Superior temporal gyrus (tissue), 1 donor: Measurements from ENCODE around the gene ZDHHC13.

Source experiments
- DNase-seq: peaks from one replicate; pipeline ENCODE4 v3.0.0-alpha.2; 2016; ENCODE audit errors: extremely low spot score

The ZDHHC13 gene

DNA sequence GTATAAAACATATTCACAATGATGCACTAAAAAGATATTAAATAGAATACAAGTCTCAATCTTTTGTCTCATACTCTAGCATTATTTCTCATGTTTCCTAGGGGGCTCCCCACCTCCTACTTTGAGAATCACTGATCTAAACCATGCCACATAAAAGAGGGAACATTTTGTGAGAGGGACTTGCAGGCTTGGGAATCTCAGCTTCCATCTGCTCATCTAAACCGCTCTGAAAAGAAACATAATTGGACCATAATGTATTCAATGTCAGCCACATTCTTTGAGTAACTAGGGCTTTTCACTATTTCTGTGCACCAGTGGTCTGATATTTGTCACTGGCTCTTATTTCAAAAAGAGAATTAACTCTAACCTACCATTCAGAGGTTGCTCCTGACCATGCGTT lies 91.2 kb downstream of the ZDHHC13 start:
- no peak for DNase-seq

GRCh38 chr11:19208959-19209546 lies 92.1 kb downstream of the ZDHHC13 start:
- no peak for DNase-seq

DNA sequence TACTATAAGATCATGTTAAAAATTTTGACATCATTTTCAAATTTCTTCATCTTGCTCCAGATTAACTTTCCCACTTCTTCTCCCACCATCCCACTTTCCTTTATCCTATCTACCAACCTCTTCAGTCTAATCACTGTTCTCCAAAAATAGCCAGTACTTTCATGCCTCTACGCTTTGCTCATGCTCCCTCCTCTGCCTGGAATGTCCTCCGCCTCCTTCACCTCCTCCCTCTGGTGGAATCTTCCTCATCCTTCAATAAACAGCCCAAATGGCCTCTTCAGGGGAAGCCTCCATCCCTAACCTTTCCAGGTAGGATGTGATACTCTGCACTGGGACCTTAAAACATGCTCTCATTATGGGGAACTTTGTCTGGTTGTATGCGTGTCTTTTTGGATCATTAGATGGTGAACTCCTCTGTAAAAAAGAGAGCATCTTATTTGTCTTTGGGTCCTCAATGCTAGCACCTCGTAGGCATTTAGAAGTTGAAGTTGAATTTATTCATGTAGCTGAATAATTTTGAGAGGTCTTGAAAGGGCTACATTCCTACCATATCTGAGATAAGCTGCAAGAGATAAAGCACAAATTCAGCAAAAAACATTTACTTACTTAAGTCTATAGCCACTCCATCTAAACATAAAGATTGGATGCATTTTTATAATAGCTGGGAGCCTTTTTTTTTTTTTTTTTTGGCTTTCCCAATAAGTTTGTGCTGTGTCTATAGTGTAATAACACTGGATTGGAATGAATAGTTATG lies 92.8 kb downstream of the ZDHHC13 start:
- no peak for DNase-seq

DNA sequence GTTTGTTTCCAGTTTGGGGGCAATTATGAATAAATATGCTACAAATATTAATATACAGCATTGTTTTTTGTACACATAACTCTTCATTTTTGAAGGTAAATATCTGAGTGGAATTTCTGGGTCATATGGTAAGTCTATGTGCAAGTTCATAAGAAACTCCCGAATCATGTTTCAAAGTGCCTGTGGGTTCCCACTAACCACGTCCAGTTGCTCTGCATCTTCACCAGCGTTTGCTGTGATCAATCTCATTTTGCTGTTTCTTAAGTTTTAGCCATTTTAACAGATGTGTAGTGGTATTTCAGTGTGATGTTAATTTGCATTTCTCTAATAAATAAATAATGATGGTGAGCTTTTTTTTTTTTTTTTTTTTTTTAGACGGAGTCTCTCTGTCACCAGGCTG lies 99.1 kb downstream of the ZDHHC13 start:
- no peak for DNase-seq

DNA sequence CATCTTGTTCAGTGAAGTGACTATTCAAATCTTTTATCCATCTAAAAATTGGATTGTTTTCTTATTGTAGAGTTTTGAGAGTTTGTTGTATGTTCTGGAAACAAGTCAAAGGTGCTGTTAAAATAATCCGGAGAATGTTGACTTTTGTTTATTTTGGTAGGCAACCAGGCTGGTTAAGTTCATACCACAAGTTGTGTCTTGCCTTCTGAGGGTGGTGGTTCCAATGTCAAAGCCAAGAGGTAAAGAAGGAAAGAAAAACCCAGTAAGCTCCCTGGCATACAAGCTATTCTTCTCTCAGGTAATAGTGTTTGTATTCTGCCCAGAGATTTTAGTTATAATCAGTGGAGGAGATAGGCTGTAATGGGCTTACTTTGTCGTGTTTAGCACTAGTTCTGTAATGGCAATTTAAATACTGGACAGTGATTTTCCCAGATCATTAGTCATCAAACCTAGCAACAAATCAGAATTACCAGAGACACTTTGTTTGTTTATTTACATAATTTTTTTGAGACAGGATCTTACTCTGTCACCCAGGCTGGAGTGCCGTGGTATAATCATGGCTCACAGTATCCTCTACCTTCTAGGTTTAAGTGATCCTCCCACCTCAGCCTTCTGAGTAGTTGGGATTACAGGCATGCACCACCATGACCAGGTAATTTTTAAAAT lies 99.9 kb downstream of the ZDHHC13 start:
- DNase-seq: no peak

DNA sequence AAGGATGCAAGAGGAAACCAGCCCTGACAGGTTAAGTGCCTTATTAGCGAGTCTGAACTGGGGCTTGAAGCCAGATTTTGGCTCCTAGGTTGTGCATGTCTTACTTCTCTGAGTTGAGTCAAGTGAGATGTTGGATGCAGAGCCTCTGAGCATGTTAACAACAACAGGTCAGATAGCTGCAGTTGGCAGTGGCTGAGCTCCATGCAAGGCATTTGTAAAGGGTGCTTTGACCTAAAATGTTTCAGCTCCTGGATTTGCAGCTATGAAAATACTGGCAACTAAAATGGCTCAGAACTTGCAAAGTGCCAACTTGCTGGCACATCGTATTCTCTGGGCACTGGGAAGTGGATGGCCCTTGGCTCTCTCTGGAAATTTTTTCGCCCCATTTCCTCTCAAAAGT lies 101.2 kb downstream of the ZDHHC13 start:
- DNase-seq: peak; percentile 29

DNA sequence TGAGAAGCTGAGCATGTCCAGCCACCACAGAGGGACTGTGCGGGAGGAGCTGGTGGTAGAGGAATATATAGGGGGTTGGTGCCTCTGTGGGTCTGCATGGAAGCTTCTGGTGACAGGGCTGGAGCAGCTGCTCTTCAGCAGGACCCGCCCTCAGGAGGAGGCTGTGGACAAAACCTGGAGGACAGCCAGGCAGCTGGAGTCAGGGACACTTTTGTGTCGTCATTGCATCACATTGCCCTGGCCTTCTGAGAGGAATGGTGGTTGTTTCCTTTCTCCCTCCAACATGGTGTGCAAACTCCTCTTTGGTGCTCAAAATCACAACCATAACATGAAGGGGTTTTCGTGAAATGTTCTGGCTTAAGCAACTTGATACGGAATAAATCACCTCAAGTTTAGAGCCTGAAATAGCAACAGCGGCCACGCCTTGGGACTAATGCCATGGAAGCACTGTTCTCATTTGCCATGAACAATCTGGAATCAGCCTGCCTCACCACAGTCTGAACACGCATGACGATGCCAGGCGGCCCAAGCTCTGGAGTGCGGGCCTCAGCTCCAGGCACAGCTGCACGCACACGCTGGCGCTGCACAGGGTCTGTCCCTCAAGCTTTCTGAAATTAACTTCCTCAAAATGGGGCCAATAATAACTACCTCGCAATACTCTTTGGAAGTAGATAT lies 102.0 kb downstream of the ZDHHC13 start:
- DNase-seq: no peak

GRCh38 chr11:19220903-19221724 lies 104.1 kb downstream of the ZDHHC13 start:
- DNase-seq: no peak

DNA sequence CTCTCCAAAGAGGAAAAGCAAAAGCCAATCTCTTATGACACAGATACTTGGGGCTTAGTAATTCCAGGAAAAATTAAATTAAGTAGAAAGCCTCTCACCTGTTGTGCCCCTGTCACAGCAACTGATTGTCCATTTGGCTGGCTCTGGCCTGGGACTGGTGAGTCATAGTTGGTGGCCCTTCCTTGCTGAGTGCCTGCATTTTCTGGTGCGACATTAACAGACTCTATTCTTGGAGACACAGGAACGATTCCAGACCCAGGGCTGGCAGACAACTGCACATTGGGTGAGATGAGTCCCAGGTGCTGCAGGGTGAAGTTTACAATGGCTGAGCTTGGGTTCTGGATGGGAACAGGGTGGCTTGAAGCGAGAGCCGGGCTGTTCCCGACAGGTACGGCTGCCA lies 108.2 kb downstream of the ZDHHC13 start:
- no peak for DNase-seq

DNA sequence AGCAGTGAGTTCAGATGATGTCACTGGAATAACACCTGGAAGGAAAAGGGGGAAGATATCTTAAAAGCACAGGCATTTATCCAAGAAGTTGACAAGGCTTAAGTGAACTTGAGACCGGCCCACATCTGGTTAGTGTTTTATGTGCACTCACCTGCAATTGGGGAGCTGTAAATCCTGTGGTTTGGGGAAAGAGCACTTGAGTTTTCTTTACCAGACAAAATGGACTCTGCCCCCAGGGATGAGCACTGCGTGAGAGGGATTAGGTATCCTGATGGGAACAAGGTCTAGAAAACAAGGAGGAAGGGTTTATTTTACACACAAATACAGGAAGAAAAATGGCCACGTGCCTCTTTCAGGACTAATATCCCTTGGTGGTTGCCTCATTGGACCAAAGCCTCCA lies 108.6 kb downstream of the ZDHHC13 start:
- DNase-seq: no peak
